Keratinocyte (primary cell): ENCODE measurements around the gene DHX34. TPM values are rescaled to one million over a fixed set of nuclear protein-coding genes. Genes with fewer than 3 reads are reported as not detected.

ENCODE experiments used
- DNase-seq: peaks from one replicate; pipeline ENCODE4 v3.0.0-alpha.2; 2011; ENCODE audit warnings: low read depth, missing footprints, low spot score
- FAIRE-seq: peaks from 2 replicates; lab custom pipeline; 2011; peaks lifted over from hg19 to GRCh38; lab: Jason Lieb, UNC
- H2AFZ ChIP-seq: 2 replicates; pipeline ENCODE4 v1.6.0; 2012; ENCODE audit warnings: low read length, control low read depth, inconsistent platforms; ENCODE audit not compliant: control insufficient read depth
- H3K27ac ChIP-seq: 2 replicates; pipeline ENCODE4 v1.5.1; 2011; ENCODE audit warnings: low read length; ENCODE audit not compliant: control insufficient read depth, insufficient read depth
- H3K27me3 ChIP-seq: 3 replicates; pipeline ENCODE4 v1.6.0; 2011; ENCODE audit warnings: low read length; ENCODE audit not compliant: control insufficient read depth, insufficient read depth; ENCODE audit errors: extremely low read depth
- H3K36me3 ChIP-seq, 2 experiments: 2 replicates in 1 of 2; 3 replicates in 1 of 2; pipeline ENCODE4 v1.5.1; 2011; ENCODE audit warnings: low read length in 2 of 2, mild to moderate bottlenecking in 1 of 2; ENCODE audit not compliant: control insufficient read depth in 2 of 2, insufficient read depth in 2 of 2; ENCODE audit errors: extremely low read depth in 1 of 2
- H3K4me1 ChIP-seq: 3 replicates; pipeline ENCODE4 v1.5.1; 2011; ENCODE audit warnings: low read length; ENCODE audit not compliant: control insufficient read depth, insufficient read depth; ENCODE audit errors: extremely low read depth
- H3K4me2 ChIP-seq: 3 replicates; pipeline ENCODE4 v1.6.0; 2011; ENCODE audit warnings: low read depth, low read length; ENCODE audit not compliant: control insufficient read depth, insufficient read depth; ENCODE audit errors: extremely low read depth
- H3K4me3 ChIP-seq, 3 experiments: fragments of 200-600 bp in 1 of 3; sonication (generic) in 1 of 3; 2 replicates in 2 of 3; 3 replicates in 1 of 3; pipeline ENCODE4 v1.5.1; 2011 to 2016; ENCODE audit warnings: low read length in 3 of 3, mild to moderate bottlenecking in 3 of 3, control low read depth in 2 of 3, inconsistent platforms in 1 of 3, low read depth in 1 of 3, mixed read lengths in 1 of 3, mixed run types in 1 of 3, moderate library complexity in 1 of 3; ENCODE audit not compliant: control insufficient read depth in 2 of 3, insufficient read depth in 2 of 3; ENCODE audit errors: extremely low read depth in 1 of 3
- H3K79me2 ChIP-seq: 2 replicates; pipeline ENCODE4 v1.6.0; 2012; ENCODE audit warnings: low read length; ENCODE audit not compliant: control insufficient read depth, insufficient read depth
- H3K9ac ChIP-seq: 3 replicates; pipeline ENCODE4 v1.6.0; 2011; ENCODE audit warnings: low read length; ENCODE audit not compliant: control insufficient read depth, insufficient read depth; ENCODE audit errors: extremely low read depth
- H3K9me1 ChIP-seq: 3 replicates; pipeline ENCODE4 v1.6.0; 2011; ENCODE audit warnings: low read length; ENCODE audit not compliant: control insufficient read depth, insufficient read depth; ENCODE audit errors: extremely low read depth
- H3K9me3 ChIP-seq: 2 replicates; pipeline ENCODE4 v1.5.1; 2012; ENCODE audit warnings: low read depth, low read length; ENCODE audit not compliant: control insufficient read depth
- H4K20me1 ChIP-seq: 3 replicates; pipeline ENCODE4 v1.6.0; 2011; ENCODE audit warnings: low read length; ENCODE audit not compliant: control insufficient read depth, insufficient read depth; ENCODE audit errors: extremely low read depth
- CTCF ChIP-seq, 3 experiments: IDR thresholded peaks in 1 of 3; conservative IDR thresholded peaks in 1 of 3; optimal IDR thresholded peaks in 1 of 3; 2 replicates in 2 of 3; 3 replicates in 1 of 3; pipeline versions ENCODE3 to v1.5.1; 2011; ENCODE audit warnings: low read length in 3 of 3, mild to moderate bottlenecking in 3 of 3, moderate library complexity in 2 of 3, control low read depth in 1 of 3, inconsistent platforms in 1 of 3; ENCODE audit not compliant: insufficient read depth in 2 of 3; ENCODE audit errors: extremely low read depth in 1 of 3
- EZH2 ChIP-seq: IDR thresholded peaks from one replicate; pipeline ENCODE4 v1.6.1; 2012; ENCODE audit warnings: inconsistent platforms, mild to moderate bottlenecking, low read length, moderate library complexity
- dilution Hi-C: fragments of 300-500 bp; cut with MboI; formaldehyde crosslinking; loops from one replicate; pipeline ENCODE4 v1.7.0; 2020; ENCODE audit warnings: low sequenced_read_pairs; ENCODE audit not compliant: extremely low pct_ligation_motif_present
- polyA plus RNA-seq, 5 experiments: library from polyadenylated mRNA; depleted of rRNA in 3 of 5; stranded (reverse) in 3 of 5; stranded (forward) in 1 of 5; unstranded in 1 of 5; fragments of >200 nt; gene quantifications; 1 replicate in 1 of 5; 2 replicates in 3 of 5; 3 replicates in 1 of 5; pipeline versions ENCODE4 v1.2.1 to v1.2.3, GENCODE V29; 2011 to 2012; ENCODE audit warnings: missing spikeins in 2 of 5, low read depth in 1 of 5, low replicate concordance in 1 of 5

DHX34 gene
- polyA plus RNA-seq, 1 donor (not counting 4 experiments of a cell fraction or from before 2014, with no cell fraction given) = 6.4 TPM

GRCh38 chr19:47391510-47392223, 42.6 kb downstream of the DHX34 start:
- H3K4me1 ChIP-seq = no peaks in the 10 kb centered on the region
- H3K36me3 ChIP-seq = no peaks in the 10 kb centered on the region
- no peaks in the 10 kb centered on the region for H3K9me3 ChIP-seq
- H3K79me2 ChIP-seq = no peaks in the 10 kb centered on the region
- H3K4me2 ChIP-seq = no peak overlapping the region
- DNase-seq (peak; percentile 5), FAIRE-seq (no peak)
- H3K9me1 ChIP-seq = no peaks in the 10 kb centered on the region
- no peak overlapping the region for H2AFZ ChIP-seq
- dilution Hi-C loops = no loop called here
- H3K27ac ChIP-seq = no peak overlapping the region
- H3K4me3 ChIP-seq = no peak overlapping the region
- H3K9ac ChIP-seq = no peak overlapping the region
- H4K20me1 ChIP-seq = no peaks in the 10 kb centered on the region
- TF ChIP-seq EZH2 = no peak
- TF ChIP-seq CTCF (optimal IDR thresholded peaks at IDR 0.05 in 1 of 3, IDR thresholded peaks at IDR 0.05 in 1 of 3, conservative IDR thresholded peaks at IDR 0.05 in 1 of 3; ENCODE audit: extremely low read depth in 1 of 3, insufficient read depth in 2 of 3, low read length in 3 of 3) = peak; percentile 79 to 93 (median 86)
- no peaks in the 10 kb centered on the region for H3K27me3 ChIP-seq

GRCh38 chr19:47398707-47399597, 49.8 kb downstream of the DHX34 start:
- Histone ChIP-seq H2AFZ (no peak overlapping the region), H3K9me3 (no peaks in the 10 kb centered on the region), H3K9me1 (no peaks in the 10 kb centered on the region), H3K4me3 (no peak overlapping the region), H3K79me2 (no peaks in the 10 kb centered on the region), H3K36me3 (no peaks in the 10 kb centered on the region), H3K27ac (no peak overlapping the region), H3K9ac (no peak overlapping the region), H3K4me1 (no peaks in the 10 kb centered on the region), H4K20me1 (no peaks in the 10 kb centered on the region), H3K4me2 (no peak overlapping the region), H3K27me3 (no peaks in the 10 kb centered on the region)
- TF ChIP-seq EZH2 (no peak), CTCF (optimal IDR thresholded peaks at IDR 0.05 in 1 of 3, IDR thresholded peaks at IDR 0.05 in 1 of 3, conservative IDR thresholded peaks at IDR 0.05 in 1 of 3; ENCODE audit: extremely low read depth in 1 of 3, insufficient read depth in 2 of 3, low read length in 3 of 3) (no peak)
- dilution Hi-C loops = no loop called here
- DNase-seq (no peak), FAIRE-seq (no peak)
